ENCODE results near the gene TP53AIP1.

- TF ChIP-seq TAF1 (IDR thresholded peaks at IDR 0.05; ENCODE audit: low read depth, low read length) (no peak), RNF2 (IDR thresholded peaks at IDR 0.05; ENCODE audit: borderline replicate concordance, low read depth, low read length, missing control alignments, poor library complexity, severe bottlenecking) (no peak), CTCF (IDR thresholded peaks at IDR 0.05; ENCODE audit: control extremely low read depth in 1 of 3, insufficient read depth in 1 of 3, low read depth in 1 of 3, low read length in 3 of 3) (no peak), SIX5 (IDR thresholded peaks at IDR 0.05; ENCODE audit: low read depth, low read length) (no peak), USF2 (IDR thresholded peaks at IDR 0.05; ENCODE audit: low read length) (no peak)
These were observed 33.1 kb downstream of the TP53AIP1 start for GRCh38 chr11:128909438-128910125.

Data from H1 (cell line).